Left renal pelvis (tissue), 4 donors: ENCODE results near the gene SMC3. TPM values are rescaled to one million over a fixed set of nuclear protein-coding genes. Genes with fewer than 3 reads are reported as not detected.

Source experiments
- DNase-seq, 4 donors: peaks; one replicate each; pipeline ENCODE4 v3.0.0-alpha.2; 2013; ENCODE audit warnings: low read depth in 4 of 4, low spot score in 3 of 4
- polyA plus RNA-seq, 4 donors: library from polyadenylated mRNA; unstranded; fragments of 120-200 nt; gene quantifications; one replicate each; pipeline ENCODE4 v1.2.1, GENCODE V29; 2013; ENCODE audit not compliant: insufficient read length in 4 of 4

The SMC3 gene
- polyA plus RNA-seq, 4 donors: 78.5 to 112 (median 91.6) TPM

- no peak for DNase-seq
Measured at GRCh38 chr10:110643035-110643652, 75.6 kb downstream of the SMC3 start.

GRCh38 chr10:110643653-110644597 is 76.4 kb downstream of the SMC3 start, which contains the start of gene RBM20:
Gene RBM20, plus strand, starts transcription at chr10:110644336. Its CDS starts 119 bp downstream, at chr10:110644455.
- DNase-seq: peak in 1 of 4 donors; percentile 36

DNA sequence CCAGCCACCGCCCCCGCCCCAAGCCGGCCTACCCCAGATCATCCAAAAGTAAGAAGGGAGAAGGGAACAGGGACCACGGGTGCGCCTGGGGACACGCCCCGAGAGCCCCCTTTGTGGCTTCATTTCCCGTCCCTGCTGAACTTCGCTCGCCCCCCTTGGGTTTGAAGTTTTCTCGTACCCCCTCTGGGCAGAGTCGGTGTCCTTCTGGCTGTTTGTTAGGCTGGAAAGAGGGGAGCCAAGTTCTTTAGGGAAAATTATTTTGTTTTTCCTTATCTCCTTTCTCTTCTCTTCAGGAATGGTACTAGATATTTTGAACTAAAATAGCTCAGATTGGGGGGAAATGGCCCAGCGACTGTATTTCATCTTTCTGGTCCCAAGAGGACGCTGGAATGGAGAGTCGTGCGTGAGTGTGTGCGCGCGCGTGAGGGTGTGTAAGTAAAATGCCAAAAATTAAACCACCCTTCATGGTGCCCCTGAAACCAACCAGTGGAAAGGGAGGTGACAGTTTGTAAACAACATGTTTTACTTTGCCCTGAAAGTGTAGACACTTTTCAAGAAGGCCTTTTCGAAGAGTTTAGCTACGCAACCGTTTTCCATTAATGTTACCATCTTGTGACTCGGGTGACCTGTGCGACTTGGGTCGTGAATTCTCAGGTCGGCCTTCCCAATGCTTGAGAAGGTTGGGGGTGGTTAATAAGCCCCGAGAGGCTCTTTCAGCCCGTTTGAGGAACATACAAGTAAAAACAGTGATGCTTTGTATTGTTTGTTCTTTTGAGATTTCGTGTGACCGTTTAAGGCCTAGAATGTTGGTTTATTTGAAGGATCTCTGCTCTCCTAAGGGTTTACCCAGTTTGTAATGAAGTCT is 77.3 kb downstream of the SMC3 start:
- DNase-seq: no peak

GRCh38 chr10:110646417-110647135 is 79.1 kb downstream of the SMC3 start:
- DNase-seq: no peak

DNA sequence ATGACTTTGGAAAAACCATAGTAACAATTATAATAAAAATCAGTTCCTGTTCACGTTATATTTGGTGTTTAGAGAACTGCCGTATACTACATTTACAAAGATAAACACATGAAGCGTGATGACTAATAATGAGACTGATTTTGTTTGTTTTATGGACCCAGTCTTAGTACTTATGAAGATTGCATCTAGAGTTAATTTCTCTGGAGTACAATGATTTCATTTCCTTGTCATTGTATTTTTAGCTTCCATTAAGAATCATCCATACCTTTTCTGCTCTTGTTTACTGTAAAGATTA is 79.6 kb downstream of the SMC3 start:
- DNase-seq: no peak

- no peak for DNase-seq
Measured at GRCh38 chr10:110648692-110649346, 81.3 kb downstream of the SMC3 start.

GRCh38 chr10:110649347-110650264 is 82.1 kb downstream of the SMC3 start:
- DNase-seq: no peak

GRCh38 chr10:110650265-110650668 is 82.8 kb downstream of the SMC3 start:
- no peak for DNase-seq

DNA sequence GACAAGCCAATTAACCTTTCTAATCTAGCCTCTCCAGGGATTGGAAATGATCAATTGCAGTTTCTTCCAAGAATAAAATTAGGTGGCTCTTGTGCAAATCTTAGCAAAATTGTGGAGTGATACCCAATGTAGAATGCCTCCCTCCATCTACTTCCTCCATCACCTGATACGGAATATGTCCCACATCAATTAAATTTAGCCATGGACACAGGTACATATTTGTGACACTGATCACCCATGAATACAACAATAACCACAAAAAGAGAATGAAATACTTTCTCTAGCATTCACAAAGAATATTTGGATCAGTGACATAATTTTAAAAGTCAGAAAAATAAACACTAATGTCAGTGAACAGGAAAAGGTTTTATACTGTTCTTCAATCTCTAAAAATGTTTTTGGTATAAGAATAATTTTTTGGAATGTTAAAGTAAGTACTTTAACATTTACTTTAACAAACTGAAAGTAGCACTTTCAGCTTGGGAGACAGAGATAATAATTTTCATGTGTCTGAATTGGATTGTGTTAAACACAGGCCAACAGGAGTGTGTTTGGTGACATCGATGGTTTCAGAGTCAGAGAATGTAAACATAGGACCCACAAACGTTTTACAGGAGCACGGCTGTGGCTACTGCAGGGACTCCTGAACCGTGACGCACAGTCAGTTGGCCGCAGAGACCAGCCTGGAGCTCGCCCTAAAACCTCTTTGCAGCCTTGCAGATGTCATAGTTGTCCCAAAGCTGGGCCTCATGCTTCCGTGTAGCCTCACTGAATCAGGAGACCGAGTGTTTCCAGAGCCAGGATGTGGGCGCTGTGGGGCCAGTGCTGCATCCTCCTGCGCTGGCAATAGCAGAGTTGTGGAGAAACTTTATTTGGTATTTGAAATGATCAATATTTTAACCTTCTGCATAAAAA is 83.8 kb downstream of the SMC3 start:
- no peak for DNase-seq

- DNase-seq: no peak
Measured at GRCh38 chr10:110652475-110653118, 85.1 kb downstream of the SMC3 start.

Other genes starting within 250 kb of the SMC3 start
- gene DUSP5, start 69.8 kb upstream of the SMC3 start, polyA plus RNA-seq: 10 to 100 TPM in 3 of 4 donors, 1 to 10 TPM in 1; 8.1 to 12.4 (median 10.7) TPM
- 1 to 10 TPM; 2.1 to 7.0 (median 5.1) TPM for gene RBM20, start 76.6 kb downstream of the SMC3 start, polyA plus RNA-seq